C4-2B (cell line): Measurements from ENCODE around the gene ZBED4.
A peak's percentile ranks its signal among the peaks of the same experiment; 100 is the strongest.

Source experiments
- H3K27ac ChIP-seq: fragments of 450-650 bp; 2 replicates; pipeline ENCODE4 v1.5.1; 2017
- ZFX ChIP-seq: fragments of 450-650 bp; IDR thresholded peaks from 2 replicates; pipeline ENCODE4 v1.6.1; 2017
- TF ChIP-seq, protein P1 (sequence below): fragments of 450-650 bp; conservative IDR thresholded peaks from 2 replicates; pipeline ENCODE4 v1.5.1; 2017; ENCODE audit warnings: mild to moderate bottlenecking

ZBED4 gene

DNA sequence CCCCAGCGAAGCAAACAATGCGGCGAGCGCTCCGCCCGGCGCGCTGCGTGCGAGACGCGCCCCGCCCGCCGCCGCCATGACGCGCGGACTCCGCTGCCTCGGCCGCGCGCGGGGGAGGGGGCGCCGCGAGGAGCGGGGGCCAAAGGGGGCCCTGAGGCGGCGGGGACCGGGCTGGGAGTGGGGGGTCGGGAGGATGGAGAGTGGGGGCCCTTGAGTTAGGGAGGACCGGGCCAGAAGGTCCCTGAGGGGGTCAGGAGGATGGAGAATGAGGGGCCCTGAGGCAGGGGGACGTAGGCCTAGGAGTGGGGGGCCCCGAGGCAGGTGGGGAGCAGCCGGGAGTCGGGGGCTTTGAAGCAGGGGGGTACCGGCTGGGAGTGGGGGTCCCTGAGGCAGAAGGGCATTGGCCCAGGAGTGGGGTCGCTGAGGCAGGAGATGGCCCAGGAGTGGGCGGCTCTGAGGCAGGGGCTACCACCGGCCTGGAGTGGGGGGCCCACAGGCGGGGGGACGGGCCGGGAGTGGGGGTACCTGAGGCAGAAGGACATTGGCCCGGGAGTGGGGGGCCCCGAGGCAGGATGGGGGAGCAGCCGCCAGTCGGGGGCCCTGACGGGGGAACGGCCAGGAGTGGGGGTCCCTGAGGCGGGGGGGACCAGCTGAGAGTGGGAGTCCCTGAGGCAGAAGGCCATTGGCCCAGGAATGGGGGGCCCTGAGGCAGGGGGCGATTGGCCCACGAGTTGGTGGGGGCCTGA is 25.6 kb upstream of the ZBED4 start, which contains the start of gene BRD1:
BRD1 (minus strand) TSS at position 21 of the 746 bp plus-strand sequence. CDS start 3,556 bp downstream, outside the sequence.
- H3K27ac ChIP-seq: peak within 1 kb of the TSS; percentile 83
- TF ChIP-seq ZFX: no peak
- TF ChIP-seq, protein P1, sequence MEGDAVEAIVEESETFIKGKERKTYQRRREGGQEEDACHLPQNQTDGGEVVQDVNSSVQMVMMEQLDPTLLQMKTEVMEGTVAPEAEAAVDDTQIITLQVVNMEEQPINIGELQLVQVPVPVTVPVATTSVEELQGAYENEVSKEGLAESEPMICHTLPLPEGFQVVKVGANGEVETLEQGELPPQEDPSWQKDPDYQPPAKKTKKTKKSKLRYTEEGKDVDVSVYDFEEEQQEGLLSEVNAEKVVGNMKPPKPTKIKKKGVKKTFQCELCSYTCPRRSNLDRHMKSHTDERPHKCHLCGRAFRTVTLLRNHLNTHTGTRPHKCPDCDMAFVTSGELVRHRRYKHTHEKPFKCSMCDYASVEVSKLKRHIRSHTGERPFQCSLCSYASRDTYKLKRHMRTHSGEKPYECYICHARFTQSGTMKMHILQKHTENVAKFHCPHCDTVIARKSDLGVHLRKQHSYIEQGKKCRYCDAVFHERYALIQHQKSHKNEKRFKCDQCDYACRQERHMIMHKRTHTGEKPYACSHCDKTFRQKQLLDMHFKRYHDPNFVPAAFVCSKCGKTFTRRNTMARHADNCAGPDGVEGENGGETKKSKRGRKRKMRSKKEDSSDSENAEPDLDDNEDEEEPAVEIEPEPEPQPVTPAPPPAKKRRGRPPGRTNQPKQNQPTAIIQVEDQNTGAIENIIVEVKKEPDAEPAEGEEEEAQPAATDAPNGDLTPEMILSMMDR: no peak

DNA sequence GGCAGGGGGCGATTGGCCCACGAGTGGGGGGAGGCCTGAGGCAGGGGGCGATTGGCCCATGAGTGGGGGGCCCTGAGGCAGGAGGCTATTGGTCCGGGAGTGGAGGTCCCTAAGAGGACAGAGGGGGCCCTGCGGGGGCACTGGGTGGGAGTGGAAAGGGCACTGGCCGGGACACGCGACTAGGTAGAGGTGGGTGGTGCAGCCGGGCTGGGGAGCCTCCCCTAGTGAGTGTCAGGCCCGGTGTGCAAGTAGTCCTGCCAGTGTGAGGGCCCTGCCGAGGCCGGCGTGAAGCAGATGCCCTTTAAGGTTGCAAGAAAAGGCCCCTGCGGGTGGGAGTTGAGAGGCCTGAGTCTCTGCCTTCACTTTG is 25.1 kb upstream of the ZBED4 start:
- TF ChIP-seq, protein P1: no peak
- no peak for TF ChIP-seq ZFX
- H3K27ac ChIP-seq: peak overlapping the region; percentile 83

DNA sequence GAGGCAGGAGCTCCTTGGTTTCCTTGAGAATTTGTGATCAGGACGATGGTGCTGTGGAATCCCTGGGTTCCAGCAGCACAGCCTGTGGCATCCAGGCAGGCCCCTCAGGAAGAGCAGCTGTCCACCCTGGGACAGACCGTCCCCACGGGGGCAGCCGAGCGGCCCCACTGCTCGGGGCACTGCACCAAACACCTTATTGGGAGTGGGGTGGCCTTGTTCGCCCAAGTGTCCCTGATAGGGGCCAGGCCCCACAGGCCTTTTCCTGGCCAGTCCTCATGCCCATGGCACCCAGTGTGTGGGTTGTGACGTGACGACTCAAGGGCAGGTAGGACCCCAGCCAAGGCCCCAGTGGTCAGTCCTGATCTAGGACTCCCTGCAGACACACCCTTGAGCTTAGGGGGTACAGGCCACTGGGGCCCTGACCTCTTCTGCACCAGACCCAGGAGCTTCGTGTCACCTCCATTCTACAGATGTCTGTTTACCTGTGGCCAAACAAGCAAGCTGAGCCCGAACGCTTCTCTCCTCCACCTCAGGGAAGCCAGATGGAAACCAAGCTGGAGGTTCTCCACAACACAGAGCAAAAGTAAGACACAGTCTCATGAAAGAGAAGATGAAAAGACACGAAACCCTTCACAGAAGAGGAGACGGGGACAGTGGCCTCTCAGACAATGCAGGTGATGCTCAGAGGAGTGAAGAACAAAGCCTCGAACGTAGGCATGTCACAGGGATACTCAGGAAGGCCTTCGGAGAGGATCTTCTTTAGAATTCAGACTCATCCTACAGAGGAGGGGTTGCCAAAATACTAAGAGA is 24.4 kb upstream of the ZBED4 start:
- TF ChIP-seq, protein P1: no peak
- no peak for TF ChIP-seq ZFX
- H3K27ac ChIP-seq: no peak overlapping the region

DNA sequence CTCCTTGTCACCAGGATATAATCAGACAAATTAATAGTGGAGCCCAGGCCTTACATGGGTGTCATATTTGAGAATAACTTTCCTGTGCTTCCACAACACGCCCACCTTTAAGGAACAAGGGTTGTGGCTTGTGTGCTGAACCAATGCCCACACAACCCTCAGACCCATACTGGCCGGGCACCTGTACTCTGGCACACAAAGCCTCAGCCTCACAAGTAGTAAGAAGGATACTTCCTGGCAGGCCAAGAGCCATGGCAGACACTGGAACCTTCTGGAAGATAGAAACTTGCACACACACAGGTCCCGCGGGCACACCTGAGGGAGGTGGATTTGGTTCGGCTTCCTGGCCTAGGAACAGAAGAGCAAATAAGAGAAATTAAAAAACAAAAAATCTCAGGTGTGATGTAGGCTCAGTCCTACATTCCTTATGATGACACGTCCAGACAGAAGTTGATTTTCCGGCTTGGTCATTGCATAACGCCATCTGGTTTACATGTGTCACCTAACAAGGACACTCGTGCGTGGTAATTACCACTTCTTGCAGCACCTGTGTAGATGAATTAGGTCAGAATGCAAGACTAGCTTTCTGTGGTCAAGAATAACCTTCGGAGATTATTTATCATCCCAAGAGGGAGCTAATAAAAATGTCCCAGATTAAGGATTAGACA is 20.2 kb upstream of the ZBED4 start:
- peak overlapping the region; percentile 46 for H3K27ac ChIP-seq

DNA sequence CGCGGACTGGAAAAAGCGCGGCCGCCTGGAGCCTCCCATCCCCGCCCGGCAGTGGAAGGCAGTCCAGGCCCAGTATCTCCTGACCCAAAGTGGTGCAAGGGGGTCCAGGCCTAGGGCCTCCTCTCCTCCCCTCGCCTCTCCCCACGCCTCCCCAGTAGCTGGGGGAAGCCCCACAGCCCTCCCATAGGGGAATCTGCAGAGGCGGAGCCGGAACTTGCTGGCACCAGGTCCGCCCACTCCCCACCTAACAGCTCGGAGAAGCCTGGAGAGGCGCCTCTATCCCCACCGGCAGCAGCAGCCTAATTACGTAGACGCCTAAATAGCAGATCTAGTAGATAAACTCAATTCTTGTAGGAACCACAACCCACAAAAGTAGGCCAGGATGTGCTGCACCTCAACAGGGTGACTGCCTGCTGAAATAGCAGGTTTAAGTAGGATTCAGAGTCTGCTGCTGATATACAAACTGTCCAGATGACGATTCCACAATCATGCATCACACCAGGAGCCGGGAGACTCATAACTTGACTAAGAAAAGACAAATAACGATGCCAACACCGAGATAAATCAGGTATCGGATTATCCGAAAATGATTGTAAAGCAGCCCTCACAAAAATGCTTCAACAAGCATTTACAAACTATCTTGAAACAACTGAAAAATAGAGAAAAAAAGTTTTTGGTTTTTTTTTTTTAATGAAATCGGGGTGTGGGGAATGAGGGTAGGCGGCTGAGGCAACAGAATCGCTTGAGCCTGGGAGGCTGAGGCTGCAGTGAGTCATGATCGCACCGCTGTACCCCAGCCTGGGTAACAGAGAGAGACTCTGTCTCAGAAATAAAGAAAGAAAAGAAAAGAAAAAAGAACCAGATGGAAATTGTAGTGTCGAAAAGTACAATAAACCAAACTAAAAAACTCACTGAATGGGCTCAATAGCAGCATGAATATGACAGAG is 14.6 kb upstream of the ZBED4 start:
- no peak for TF ChIP-seq ZFX
- TF ChIP-seq, protein P1: no peak
- H3K27ac ChIP-seq: no peak overlapping the region

More for the DNA sequence above, 20.2 kb upstream of the ZBED4 start:
- TF ChIP-seq ZFX: no peak
- TF ChIP-seq, protein P1: no peak

DNA sequence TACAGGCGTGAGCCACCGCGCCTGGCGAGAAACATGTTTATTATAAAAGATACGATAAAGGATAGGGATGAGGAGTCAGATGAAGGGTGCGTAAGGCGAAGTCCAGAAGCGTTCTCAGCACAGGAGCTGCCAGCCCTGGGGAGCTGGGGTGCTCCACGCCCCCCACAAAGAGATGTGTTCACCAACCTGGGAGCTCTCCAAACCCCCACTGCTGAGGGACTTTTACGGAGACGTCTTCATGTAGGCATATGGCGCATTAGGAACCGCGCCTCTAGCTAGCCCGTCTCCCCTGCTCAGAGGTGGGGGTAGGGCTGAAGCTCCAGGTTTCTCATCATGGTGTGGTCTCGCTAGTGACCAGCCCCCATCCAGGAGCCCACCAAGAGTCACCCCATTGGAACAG is 8.4 kb upstream of the ZBED4 start:
- TF ChIP-seq ZFX: no peak
- TF ChIP-seq, protein P1: no peak
- no peak overlapping the region for H3K27ac ChIP-seq
